ENCODE measurements around the gene RAB4A. TPM values are rescaled to one million over a fixed set of nuclear protein-coding genes. Genes with fewer than 3 reads are reported as not detected.

Gene RAB4A
- total RNA-seq, 1 experiment from 2014 or later: 66.7 TPM

- Histone ChIP-seq H3K27me3 (ENCODE audit: insufficient read depth, low read length) (no peaks in the 10 kb centered on the region), H4K8ac (replicated peaks; ENCODE audit: insufficient read length, low read depth, low read length) (no peak overlapping the region), H2BK5ac (ENCODE audit: insufficient read length, low read length) (no peak overlapping the region), H3T11ph (ENCODE audit: low read length) (no peak overlapping the region), H3K9me3 (ENCODE audit: control insufficient read depth, low read depth, low read length) (no peaks in the 10 kb centered on the region), H3K9ac (ENCODE audit: extremely low read depth, insufficient read length, low read length) (no peak overlapping the region), H4K91ac (ENCODE audit: insufficient read length, low read depth, low read length) (no peak overlapping the region), H3K4ac (ENCODE audit: low read depth, low read length) (no peak overlapping the region), H3K23me2 (ENCODE audit: insufficient read length, low read depth, low read length, poor library complexity, severe bottlenecking) (no peaks in the 10 kb centered on the region), H3K4me1 (ENCODE audit: insufficient read depth, low read length) (no peaks in the 10 kb centered on the region), H2BK120ac (ENCODE audit: low read depth, low read length, poor library complexity, severe bottlenecking) (no peak overlapping the region), H3K79me2 (ENCODE audit: insufficient read depth, low read length) (no peaks in the 10 kb centered on the region), H2BK12ac (ENCODE audit: insufficient read length, low read depth, low read length) (no peak overlapping the region), H2AK5ac (ENCODE audit: insufficient read length, low read length) (no peak overlapping the region), H2BK20ac (ENCODE audit: low read depth, low read length, poor library complexity, severe bottlenecking) (no peak overlapping the region), H2BK15ac (ENCODE audit: low read depth, low read length) (no peak overlapping the region), H3K23ac (ENCODE audit: insufficient read length, low read depth, low read length) (no peak overlapping the region), H3K4me2 (ENCODE audit: insufficient read depth, insufficient read length, low read length) (no peak overlapping the region), H3K18ac (ENCODE audit: insufficient read length, low read depth, low read length) (no peak overlapping the region), H3K79me1 (ENCODE audit: insufficient read depth, low read depth, low read length, poor library complexity, severe bottlenecking) (no peaks in the 10 kb centered on the region), H2AFZ (ENCODE audit: low read length) (peak overlapping the region; percentile 93), H3K27ac (ENCODE audit: insufficient read length, low read depth, low read length) (no peak overlapping the region), H4K20me1 (ENCODE audit: control insufficient read depth, insufficient read depth, insufficient read length) (no peaks in the 10 kb centered on the region), H3K14ac (ENCODE audit: insufficient read depth, low read length) (no peak overlapping the region), H3K56ac (ENCODE audit: insufficient read length, low read depth, low read length) (no peak overlapping the region), H4K5ac (ENCODE audit: insufficient read length, low read depth, low read length) (no peak overlapping the region)
- WGBS (ENCODE audit: extremely low coverage, insufficient read length, low lambda C conversion rate): no CpG with 5 or more reads among the region's 5 CpGs
- Mint-ChIP-seq H3K36me3 (ENCODE audit: insufficient read depth in 1 of 3, low read depth in 3 of 3) (no peaks in the 10 kb centered on the region; a peak in 1 of 7 replicates), H3K27ac (peak overlapping the region in 2 of 3 experiments; percentile 30 to 62; a peak in 2 of 7 replicates), H3K27me3 (ENCODE audit: low read depth) (no peaks in the 10 kb centered on the region), H3K4me1 (peaks cover 18 to 22% of the 10 kb centered on the region in 2 experiments), H3K4me3 (no peak overlapping the region), H3K9me3 (no peaks in the 10 kb centered on the region; a peak in 1 of 5 replicates)
- peak; percentile 70 for DNase-seq
- TF ChIP-seq, protein P1, sequence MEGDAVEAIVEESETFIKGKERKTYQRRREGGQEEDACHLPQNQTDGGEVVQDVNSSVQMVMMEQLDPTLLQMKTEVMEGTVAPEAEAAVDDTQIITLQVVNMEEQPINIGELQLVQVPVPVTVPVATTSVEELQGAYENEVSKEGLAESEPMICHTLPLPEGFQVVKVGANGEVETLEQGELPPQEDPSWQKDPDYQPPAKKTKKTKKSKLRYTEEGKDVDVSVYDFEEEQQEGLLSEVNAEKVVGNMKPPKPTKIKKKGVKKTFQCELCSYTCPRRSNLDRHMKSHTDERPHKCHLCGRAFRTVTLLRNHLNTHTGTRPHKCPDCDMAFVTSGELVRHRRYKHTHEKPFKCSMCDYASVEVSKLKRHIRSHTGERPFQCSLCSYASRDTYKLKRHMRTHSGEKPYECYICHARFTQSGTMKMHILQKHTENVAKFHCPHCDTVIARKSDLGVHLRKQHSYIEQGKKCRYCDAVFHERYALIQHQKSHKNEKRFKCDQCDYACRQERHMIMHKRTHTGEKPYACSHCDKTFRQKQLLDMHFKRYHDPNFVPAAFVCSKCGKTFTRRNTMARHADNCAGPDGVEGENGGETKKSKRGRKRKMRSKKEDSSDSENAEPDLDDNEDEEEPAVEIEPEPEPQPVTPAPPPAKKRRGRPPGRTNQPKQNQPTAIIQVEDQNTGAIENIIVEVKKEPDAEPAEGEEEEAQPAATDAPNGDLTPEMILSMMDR (conservative IDR thresholded peaks at IDR 0.05): no peak
Measured at GRCh38 chr1:229258757-229259060, 12.2 kb upstream of the RAB4A start.
